ENCODE measurements around the gene NBEA.

DNA sequence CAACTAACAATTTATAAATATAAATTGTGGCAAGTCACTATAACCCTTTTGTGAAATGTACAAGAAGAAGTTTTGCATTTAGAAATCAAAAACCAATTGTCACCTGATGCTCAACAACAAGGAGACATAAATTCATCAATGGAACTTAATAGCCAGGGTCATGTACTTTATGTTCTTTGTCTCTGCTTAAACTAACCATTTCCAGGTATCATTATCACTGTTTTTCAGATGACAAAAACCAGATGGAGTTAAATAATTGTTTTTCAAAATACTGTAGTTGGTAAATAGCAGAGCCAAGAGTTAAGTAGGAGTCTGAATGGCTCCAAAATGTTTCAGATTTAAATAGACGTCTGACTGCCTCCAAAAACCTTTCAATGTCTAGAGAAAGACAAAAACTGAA, 606.7 kb downstream of the NBEA start:
- TF ChIP-seq, protein P1, sequence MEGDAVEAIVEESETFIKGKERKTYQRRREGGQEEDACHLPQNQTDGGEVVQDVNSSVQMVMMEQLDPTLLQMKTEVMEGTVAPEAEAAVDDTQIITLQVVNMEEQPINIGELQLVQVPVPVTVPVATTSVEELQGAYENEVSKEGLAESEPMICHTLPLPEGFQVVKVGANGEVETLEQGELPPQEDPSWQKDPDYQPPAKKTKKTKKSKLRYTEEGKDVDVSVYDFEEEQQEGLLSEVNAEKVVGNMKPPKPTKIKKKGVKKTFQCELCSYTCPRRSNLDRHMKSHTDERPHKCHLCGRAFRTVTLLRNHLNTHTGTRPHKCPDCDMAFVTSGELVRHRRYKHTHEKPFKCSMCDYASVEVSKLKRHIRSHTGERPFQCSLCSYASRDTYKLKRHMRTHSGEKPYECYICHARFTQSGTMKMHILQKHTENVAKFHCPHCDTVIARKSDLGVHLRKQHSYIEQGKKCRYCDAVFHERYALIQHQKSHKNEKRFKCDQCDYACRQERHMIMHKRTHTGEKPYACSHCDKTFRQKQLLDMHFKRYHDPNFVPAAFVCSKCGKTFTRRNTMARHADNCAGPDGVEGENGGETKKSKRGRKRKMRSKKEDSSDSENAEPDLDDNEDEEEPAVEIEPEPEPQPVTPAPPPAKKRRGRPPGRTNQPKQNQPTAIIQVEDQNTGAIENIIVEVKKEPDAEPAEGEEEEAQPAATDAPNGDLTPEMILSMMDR (IDR thresholded peaks at IDR 0.05): no peak
- TF ChIP-seq POLR2A (IDR thresholded peaks at IDR 0.05) (no peak), POLR2AphosphoS5 (IDR thresholded peaks at IDR 0.05) (no peak)

Measured in breast epithelium (tissue), 3 donors.